DMS 273 (cell line): ENCODE data around the gene TNFSF9.
"Not testable (repeated sequence)": the region's sequence is repeated elsewhere in the genome, so short reads cannot be mapped to it uniquely, and the experiment has no call there.

Experiments
- DNase-seq: peaks from one replicate; lab custom pipeline; 2025; ENCODE audit not compliant: unreplicated experiment; lab: John Stamatoyannopoulos, UW

TNFSF9 gene

DNA sequence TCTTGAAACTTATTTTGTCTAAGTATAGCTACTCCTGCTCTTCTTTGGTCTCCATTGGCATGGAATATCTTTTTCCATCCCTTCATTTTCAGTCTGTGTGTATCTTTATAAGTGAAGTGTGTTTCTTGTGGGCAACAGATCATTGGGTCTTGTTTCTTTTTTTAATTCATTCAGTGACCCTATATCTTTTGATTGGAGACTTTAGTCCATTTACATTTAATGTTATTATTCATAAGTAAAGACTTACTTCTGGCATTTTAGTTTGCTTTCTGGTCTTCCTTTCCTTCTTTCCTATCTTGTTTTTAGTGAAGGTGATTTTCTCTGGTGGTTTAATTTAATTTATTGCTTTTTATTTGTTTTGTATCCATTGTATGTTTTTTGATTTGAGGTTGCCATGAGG is 40.3 kb downstream of the TNFSF9 start:
- DNase-seq, result no peak

DNA sequence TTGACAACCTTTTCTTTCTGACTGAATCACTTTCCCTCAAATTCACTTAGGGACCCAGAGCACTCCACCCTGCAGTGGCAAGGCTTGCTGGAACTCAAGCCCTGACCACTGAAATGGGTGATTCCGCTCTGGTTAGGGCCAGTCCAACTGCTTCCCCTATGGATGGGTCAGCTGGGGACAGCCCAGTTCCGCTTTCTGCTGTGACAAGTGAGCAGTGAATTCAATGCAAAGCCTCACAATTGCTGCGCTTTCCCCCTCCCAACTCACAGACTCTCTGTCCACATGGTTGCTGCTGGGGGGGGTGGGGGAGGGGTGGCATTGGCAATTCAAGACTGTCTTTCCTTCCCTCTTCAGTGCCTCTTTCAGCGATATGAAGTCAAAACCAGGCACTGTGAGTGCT is 41.4 kb downstream of the TNFSF9 start:
- DNase-seq, result no peak

DNA sequence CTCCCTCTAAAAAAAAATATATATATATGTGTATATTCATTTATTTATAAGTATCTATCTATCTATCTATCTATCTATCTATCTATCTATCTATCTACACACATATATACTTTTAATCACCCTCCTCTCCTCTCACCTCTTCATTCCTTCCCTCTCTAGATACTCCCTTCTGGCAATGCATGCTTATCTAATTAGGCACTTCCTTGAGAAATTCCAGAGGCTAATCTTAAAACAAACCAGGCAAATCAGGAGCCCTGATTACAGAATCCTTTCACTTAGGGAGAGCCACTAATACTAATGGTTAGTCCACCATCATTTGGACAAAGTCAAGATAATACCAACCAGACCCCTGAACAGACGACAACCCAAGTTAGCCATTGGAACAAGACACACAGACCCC is 42.5 kb downstream of the TNFSF9 start:
- DNase-seq, result no peak

DNA sequence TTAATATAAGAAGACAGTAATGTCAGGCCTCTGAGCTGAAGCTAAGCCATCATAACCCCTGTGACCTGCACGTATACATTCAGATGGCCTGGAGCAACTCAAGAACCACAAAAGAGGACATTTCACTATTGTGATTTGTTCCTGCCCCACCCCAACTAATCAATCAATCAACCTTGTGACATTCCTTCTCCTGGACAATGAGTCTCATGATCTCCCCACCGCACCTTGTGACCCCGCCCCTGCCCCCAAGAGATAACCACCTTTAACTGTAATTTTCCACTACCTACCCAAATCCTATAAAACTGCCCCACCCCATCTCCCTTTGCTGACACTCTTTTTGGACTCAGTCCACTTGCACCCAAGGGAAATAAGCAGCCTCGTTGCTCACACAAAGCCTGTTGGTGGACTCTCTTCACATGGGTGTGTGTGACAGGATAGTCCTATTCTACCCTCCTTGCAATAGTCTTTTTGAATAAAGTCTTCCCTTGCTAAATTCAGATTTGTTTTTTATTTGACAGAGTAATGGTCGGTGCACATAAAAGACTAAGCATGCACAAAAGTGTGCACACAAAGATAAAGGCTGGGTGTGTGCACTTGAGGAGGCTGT is 46.1 kb downstream of the TNFSF9 start:
- DNase-seq, result no peak

DNA sequence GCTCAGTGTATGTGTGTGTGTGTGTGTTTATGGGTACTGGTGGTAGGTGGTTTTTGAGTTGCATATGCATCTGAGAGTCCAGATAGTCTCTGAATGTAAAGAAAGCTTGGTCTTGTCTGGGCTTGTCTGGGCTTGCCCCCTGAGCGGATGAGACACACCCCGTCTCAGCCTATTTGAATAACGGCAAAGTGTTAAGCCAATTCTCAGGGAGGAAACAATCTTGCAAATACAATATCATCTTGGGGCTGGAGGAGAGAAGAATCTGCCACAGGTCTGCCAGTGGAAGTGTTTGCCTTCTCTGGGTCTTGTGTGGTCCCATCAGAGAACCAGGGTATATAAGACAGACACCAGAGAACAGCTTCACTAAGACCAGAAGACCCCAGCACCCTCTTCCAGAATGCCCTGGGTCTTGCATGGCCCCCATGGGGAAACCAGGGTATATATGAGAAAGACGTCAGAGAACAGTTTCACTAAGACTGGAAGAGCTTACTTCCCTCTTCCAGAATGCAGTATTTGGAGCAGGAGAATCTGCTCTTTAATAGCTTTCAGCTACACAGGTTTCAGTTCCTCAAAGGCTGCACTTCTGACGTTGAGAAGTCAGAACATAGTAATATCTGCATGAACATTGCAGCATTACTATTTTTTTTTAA is 46.8 kb downstream of the TNFSF9 start:
- no peak for DNase-seq

DNA sequence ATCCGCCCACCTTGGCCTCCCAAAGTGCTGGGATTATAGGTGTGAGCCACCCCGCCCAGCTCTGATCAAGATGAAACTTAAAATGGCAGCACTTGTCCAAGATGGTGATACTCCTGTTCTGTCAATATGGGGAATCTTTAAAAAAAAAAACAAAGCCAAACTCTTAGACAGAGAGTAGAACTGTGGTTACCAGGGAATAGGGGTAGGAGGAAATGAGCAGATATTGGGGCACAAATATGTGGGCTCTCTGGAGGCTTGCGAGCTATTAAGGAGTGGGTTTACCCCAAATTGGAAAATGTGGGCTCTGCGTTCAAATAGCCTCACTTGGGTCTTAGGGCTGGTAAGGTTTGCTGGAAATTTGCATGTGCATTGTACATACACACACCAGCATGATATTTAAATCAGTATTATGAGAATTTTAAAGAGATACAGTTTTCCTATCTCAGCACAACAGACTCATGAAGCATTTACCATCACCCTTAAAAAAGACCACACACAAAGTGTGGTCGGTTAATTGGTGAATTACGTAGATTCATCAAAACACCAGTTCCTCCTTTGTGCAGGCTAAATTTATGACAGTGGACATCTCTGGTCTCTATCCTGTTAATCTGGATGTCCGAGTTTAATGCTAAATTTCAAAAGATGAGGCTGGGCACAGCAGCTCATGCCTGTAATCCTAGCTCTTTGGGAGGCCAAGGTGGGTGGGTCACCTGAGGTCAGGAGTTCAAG is 48.8 kb downstream of the TNFSF9 start:
- DNase-seq, result no peak

DNA sequence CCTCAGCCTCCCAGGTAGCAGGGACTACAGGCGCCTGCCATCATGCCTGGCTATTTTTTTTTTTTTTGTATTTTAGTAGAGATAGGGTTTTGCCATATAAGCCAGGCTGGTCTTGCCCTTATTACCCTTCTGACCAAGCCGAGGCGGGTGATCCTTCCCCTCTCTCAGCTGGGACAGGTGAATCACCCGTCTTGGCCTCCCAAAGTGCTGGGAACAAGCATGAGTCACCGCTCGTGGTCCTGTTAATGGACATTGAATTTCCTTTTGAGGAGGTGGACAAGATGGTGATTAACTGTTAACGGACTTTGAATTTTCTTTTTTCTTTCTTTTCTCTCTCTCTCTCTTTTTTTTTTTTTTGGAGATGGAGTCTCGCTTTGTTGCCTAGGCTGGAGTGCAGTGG is 49.5 kb downstream of the TNFSF9 start:
- DNase-seq, result no peak

DNA sequence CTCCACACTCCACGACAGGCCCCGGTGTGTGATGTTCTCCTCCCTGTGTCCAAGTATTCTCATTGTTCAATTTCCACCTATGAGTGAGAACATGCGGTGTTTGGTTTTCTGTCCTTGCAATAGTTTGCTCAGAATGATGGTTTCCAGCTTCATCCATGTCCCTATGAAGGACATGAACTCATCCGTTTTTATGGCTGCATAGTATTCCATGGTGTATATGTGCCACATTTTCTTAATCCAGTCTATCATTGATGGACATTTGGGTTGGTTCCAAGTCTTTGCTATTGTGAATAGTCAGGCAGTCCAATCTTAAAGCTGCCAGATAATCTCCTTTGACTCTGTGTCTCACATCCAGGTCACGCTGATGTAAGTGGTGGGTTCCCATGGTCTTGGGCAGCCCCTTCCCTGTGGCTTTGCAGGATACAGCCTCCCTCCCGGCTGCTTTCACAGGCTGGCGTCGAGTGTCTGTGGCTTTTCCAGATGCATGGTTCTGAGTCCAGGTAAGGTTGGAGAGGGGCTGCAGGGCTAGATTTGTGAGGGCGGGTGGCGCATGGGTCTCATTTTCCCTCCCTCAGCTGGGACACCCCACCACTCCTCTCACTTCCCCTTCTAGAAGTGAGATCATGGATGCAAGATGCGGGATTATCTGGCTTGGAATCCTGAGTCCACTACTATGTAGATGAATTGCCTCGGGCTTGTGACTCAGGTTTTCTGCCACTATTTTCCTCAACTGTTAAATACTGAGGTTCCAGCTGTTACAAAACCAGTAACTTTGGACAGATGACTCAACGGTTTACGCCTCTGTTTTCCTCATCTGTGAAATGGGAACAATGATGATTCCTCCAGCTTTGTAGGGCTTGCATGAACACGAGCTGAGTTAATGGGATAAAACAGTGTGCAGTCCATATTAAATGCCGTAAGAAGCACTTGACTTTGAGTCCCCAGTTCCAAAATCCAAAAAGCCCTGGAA is 52.0 kb downstream of the TNFSF9 start:
- DNase-seq, result not testable (repeated sequence)
